Embryonic facial prominence (tissue), 1 donor: ENCODE results near the gene SIPA1L3.
"Not testable (repeated sequence)": the region's sequence is repeated elsewhere in the genome, so short reads cannot be mapped to it uniquely, and the experiment has no call there.

ENCODE experiments used
- DNase-seq: peaks from one replicate; pipeline ENCODE4 v3.0.0-alpha.2; 2016; ENCODE audit errors: extremely low spot score

The SIPA1L3 gene

DNA sequence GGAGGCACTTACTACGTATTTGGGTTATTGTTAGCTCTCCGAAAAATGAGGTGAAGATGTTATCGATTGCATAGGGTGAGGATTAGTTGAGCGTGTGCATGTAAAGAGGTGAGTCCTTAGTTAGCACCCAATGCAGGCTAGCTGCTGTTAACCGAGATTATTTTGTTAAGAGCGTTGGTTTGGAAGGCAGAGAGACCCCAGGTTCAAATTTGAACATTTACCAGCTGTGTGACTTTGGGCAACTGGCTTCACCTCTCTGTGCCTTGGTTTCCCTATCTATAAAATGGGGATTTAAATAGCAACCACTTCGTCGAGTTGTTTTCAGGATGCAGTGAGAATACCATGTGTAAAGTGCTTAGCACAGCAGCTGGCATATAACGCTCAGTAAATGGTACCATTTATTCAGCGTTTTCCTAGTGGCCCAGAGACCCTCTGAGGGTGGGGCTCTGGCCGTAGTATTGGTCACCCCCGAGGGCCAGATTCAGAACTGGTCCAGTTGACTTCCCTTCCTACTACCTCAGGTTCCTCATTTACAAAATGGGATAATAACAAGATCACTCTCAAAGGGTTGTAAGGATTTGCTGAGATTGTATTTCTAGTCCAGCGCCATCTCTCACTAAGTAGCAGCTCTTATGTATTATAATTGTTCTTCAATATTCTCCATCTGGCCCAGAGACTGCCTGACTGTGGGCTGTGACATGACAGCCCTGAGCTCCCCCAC, 887 bp downstream of the SIPA1L3 start:
- DNase-seq = no peak

DNA sequence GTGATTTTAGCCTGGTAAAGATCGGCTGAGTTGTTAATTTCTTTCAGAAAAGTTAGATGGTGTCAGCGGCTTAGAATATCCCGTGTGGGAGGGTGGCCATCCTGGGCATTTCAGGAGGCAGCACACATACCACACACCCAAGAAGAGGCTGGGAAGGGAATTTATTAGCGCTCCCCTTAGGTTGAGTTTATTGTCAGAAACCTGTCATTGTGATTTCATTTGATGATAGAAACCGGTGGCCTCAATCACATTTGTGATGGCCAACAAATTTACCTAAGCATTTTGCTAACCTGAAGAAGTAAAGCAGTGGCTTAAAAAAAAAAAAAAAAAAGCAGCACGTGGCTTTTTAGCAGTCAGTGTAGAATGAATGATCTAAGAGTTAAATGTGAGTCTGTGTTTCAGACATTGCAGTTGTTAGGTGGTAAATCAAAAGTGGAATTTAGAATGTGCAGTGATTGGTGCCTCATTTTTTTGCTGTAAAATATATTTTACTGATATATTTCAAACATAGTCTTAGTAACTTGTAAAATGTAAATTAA, 2.7 kb downstream of the SIPA1L3 start:
- DNase-seq = no peak

DNA sequence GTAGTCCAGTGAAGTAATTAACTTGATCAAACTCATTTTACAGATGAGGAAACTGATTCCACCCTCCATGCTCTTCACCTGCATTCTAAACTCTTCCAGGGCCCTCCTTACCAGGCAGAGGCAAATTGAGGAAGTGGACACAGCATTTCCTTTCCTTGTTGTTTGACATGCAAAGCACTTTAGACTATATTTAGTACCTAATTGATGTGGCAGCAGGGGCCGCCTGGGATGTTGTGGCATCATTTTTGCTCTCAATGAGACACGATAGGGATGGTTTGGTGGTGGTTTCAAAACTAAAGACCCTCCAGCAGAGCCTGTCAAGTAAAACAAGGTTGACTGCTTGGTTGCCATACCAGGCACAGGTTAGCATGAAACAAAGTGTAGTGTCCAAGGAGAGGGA, 7.9 kb downstream of the SIPA1L3 start:
- DNase-seq = no peak

DNA sequence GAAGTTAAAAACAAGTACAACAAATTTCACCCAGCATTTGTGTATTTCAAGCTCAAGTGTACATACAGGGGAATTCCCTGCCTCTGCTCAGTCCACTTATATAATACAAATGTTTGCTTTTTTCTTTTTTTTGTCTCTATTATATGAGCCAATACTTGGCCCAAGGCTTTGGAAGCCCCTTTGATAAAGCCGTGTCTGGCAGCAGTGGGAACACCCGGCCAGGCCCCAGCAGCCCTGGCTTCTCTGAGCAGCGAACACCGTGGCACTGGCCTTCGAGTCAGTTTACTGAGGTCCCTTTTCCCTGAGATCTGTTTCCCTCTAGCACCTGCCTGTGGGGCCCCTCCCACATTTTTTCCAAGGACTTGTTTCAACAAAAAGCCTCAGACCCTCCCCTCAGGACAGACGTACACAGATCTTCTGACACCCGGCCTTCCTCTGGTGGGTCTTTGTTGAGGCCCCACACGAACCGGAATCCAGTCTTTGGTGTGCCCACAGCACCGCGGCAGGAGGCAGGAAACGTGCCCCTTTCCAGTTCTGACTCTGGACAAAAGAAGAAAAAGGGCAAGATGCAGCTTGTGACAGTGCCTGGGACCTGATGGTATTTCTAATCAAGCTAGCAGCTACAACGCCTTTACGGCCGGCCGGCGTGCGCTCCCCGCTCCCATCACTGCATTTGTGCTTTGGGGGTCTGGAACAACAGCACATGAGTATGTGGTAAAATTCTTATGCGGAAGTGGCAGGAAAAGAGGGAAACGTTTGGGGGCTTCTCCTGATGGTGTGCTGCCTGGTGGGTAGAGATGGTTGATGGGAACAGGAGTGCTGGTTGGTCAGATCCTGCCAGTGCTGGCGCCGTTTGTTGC, 13.8 kb downstream of the SIPA1L3 start:
- DNase-seq = no peak

DNA sequence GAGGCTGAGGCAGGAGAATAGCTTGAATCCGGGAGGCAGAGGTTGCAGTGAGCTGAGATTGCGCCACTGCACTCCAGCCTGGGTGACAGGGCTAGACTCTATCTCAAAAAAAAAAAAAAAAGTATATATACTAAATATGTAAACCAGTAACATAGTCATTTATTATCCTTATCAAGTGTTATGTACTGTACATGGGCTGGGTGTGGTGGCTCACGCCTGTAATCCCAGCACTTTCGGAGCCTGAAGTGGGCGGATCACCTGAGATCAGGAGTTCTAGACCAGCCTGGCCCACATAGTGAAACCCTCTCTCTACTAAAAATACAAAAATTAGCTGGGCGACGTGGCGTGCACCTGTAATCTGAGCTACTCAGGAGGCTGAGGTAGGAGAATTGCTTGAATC, 17.6 kb downstream of the SIPA1L3 start:
- not testable (repeated sequence) for DNase-seq

DNA sequence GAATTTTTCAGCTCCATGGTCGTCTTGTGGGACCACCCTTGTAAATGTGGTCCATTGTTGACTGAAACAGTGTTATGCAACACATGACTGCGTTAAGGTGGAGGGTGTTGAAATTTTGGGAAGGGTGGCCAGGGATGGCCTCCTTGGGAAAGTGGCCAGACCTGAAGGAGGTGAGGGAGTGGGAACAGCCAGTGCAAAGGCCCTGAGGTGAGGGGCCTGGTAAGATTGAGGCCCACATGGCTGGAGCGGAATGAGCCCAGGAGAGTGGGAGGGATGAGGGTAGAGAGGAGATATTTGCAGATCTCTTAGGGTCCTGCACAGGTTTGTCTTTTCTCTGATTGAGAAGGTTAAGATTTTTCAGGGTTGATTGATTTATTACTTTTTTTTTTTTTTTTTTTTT, 18.2 kb downstream of the SIPA1L3 start:
- DNase-seq = no peak

DNA sequence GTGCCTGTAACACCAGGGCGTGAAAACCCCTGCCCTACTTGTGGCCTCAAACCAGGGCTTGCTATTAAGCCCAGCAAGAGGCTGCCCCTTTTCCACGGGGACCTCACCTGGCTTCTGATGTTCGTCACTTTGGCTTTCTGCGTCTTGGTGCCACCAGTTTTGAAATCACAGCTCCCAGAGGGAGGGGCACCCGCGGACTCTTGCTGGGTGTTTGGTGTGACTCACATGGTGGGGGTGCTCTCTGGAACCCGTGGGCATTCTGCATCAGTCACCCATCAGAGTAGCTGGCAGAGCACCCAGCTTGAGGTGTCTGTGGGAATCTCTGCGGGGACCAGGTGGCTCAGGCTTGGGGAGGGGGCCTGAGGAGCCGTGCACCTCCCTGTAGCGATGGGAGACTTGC, 19.2 kb downstream of the SIPA1L3 start:
- no peak for DNase-seq

DNA sequence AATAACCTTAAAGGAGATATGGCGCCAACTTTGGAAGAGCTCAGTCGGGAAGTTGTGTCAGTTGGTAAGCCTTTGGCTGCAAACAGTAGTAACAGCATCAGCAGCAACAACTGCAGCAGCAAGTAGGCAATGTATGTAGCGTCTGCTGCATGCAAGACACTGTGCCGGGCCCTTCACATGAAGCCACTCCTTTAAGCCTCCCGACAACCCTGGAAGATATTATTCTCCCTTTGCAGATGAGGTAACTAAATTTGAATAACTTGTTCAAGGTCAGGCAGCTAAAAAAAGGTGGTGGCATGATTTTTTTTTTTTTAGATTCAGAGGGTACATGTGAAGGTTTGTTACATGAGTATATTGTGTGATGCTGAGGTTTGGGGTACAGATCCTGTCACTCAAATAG, 19.7 kb downstream of the SIPA1L3 start:
- no peak for DNase-seq

DNA sequence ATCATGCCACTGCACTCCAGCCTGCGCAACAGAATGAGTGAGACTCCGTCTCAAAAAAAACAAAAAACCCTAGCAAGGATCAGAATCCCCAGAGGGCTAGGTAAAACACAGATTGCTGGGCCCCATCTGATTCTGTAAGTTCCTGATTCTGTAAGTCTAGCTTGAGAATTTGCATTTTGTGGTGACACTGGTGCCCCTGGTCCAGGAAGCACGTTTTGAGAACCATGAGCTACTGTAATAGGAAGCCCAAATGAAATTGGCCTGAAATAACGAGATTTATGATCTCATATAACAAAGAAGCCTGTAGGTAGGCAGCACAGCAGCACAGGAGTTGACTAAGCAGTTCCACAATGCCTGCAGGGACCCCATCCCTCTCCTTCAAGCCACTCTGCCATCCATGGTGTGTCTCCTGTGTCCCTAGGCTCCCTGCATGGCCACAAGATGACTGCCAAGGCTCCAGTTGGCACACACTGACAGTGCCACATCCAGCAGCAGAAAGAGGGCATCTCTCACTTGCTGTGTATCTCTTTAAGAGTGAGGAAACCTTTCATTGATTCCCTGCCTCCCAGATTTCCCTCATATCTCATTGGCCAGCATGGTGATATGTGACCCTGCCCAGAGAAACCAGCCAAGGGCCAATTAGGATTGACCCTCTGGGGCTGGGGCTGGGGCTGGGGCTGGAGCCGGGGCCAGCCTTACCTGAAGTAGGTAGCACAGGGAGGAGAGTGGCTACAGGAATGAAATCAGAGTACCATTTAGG, 21.7 kb downstream of the SIPA1L3 start:
- no peak for DNase-seq

DNA sequence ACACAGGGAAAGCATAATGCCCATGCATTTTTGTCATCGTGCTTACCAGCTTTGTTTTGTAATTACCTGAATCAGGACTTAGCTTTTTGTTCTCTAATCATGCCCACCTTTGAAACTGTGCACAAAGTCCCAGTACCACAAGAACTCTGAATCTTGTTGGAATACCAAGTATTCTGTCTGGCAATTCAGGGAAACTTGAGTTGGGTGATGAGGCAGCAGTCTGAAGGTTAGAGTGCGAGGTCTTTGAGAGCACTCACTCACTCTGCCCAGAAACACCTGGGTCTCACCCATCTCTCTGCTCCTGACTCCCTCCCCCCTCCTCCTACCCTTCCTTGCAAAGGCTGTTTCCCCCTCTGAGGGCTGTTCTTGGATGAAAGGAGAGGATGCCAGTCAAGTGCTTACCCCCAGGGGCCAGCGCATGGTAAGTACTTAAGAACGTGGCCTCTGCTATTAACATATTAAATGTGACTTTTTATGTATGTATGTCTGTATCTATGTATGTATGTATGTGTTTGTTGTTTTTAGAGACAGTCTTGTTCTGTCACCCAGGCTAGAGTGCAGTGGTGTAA, 22.4 kb downstream of the SIPA1L3 start:
- no peak for DNase-seq

DNA sequence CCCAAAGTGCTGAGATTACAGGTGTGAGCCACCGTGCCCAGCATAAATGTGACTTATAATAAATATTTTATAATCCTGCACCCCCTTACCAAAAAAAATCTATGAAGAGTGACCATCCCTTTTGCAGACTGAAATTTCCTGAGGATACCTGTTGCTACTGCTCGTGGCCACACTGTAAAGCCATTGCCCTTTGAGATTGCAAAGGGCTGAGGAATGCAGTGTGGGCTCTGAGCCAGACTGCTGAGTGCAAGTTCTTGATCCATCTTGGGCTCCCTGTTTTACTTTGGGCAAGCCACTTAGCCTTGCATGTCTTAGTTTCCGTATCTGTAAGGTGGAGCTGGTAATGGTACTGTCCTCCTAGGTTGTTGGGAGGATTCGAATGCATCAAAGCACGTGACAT, 23.4 kb downstream of the SIPA1L3 start:
- no peak for DNase-seq

DNA sequence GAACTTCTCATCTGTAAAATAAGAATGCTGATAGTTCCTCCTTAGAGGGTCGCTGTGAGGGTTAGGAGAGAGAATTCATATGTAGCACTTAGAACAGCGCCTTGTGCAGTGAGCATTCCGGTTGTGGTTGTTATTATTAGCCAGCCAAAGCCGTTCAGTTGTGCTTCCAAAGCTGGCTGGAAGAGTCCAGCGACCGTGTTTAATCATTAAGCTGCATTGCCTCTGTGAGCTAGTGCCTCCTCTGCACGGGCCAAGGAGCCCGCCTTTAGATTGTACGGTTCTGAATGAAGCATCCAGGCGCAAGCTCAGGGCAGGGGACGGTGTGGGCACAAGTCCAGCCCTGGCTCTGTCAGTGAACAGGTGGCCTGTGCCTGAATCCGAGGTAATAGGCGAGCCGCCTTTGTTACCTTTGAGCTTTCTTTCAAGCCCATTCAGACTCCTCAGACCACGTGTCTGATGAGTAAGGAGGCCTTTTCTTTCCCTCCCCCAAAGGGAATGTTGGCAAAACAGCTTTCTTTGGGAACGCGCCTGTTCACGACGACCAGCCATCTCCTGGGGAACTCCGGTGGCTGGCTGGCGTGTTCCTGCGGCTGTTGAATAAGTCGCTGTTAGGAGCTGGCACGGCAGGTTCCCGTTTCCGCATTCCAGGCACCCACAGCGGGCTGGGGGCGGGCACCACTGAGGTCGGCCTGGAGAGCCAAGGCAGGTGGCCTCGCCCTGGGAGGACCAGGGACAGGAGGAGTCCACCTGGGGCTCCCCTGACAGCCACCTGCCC, 25.1 kb downstream of the SIPA1L3 start:
- no peak for DNase-seq

DNA sequence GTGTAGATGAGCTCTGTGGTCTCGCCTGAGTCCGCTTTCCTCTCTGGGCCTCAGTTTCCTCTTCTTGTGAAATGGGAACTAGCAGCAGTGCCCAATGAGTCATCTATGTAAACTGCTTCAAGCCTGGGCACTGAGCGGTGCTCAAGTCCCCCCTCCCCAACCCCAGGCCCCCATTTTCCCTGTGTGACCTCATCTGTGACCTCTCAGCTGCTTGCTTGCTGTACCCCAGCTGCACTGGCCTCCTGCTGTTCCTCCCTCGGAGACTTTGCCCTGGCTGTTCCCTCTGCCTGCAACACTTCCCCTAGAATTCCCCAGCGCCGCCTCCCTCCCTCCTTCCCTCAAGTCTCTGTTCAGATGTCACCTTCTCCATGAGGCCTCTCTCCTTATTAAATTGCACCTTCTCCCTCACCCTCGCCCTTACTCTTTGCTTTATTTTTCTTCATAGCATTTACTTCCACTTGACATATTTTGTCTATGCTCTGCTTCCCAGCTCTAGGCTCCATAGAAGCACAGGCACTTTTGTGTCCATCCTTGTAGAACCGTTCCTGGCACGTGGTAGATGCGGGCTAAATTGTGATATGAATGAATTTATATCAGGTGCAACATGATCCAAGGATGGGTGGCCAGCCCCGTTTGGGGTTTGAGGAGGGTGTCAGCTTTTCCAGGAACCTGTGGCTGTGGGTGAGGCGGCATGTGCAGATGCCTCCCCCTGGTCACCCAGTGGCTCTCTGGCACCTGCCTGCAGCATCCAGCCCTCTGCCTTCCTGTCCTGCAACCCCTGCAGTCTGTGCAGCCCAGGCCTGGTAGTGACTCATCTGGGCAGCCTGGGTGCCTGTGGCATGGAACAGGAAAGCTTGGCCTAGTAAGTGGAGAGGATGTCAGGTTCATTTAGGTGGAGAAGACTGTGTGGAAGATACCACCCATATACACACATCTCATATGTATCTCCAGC, 26.3 kb downstream of the SIPA1L3 start:
- DNase-seq = no peak

DNA sequence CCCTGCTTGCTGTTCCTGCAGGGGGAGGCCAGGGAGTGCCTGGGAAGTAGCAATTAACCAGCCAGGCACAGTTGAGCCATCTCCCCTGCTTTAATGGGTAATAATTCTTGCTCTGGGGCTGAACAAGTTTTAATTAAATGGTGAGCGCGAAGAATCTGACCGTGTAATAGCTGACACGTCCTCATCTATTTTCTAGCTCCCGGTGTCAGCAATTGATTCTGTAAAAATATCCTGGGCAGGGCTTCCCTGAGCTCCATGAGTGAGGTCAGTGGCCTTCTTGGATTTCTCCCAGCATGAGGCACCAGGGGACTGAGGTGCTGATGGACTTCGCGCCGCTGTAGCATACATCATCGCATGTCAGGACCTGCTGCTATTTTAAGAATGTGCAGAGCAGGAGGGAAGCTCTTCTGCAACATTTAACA, 26.9 kb downstream of the SIPA1L3 start:
- DNase-seq = no peak

DNA sequence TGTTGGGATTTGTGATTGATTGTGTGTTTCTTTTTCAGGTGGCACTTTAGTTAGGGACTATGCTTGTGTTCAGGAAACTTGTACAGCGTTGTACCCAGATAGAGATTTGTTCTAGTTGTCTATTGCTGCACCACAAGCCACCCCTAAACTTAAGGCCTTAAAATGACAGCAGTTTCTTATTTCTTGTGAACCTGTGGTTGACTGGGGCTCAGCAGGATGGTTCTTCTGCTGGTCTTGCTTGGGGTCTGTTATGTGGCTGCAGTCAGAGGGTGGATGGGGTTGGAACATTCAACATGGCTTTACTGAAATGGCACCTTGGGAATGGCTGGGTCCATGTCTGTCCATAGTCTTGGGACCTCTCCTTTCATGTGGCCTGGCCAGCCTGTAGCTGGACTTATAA, 28.3 kb downstream of the SIPA1L3 start:
- DNase-seq = no peak

DNA sequence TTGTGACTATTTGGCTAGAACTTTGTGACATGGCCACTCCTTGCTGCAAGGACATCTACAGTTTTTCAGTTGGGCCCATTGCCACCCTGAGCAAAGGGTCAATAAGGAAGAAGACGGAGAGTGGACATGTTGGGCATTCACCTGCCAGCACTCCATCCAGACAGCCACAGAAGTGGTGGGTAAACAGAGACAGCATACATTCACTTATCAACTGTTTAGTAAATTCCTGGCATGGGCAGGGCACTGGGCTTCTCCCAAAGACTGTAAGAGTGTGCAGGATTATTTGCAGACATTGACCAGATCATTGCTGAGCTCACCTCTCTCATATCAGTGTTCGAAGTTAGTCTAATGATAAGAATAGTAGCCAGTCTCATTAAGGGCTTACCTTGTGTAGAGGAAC, 29.2 kb downstream of the SIPA1L3 start:
- no peak for DNase-seq

DNA sequence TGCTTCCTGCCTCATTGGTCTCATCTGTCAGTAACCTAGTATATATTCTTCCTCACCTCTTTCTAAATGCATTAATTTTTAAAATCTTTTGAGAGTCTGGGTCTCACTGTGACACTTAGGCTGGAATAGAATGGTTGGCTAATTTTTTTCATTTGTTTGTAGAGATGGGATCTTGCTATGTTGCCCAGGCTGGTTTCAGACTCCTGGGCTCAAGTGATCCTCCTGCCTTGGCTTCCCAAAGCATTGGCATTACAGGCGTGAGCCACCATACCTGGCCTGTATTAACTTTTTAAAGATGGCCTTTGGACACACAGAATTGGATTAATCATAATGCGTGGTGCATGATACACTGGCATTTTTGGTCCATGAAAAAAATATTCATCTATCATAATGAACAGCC, 29.9 kb downstream of the SIPA1L3 start:
- DNase-seq = no peak

DNA sequence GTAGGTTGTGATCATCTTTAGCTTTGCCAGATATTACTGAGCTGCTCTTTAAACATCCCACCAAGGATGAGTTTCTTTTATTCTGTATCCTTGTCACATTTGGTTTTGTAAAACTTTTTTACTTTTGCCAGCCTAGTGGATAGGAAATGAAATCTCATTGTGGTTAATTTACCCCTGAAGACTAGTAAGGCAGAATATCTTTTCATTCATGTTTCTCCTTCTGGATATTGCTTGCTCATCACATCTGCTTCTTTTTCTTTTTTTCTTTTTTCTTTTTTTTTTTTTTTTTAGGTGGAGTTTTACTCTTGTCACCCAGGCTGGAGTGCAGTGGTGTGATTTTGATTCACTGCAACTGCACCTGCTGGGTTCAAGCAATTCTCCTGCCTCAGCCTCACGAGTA, 31.3 kb downstream of the SIPA1L3 start:
- DNase-seq = no peak

DNA sequence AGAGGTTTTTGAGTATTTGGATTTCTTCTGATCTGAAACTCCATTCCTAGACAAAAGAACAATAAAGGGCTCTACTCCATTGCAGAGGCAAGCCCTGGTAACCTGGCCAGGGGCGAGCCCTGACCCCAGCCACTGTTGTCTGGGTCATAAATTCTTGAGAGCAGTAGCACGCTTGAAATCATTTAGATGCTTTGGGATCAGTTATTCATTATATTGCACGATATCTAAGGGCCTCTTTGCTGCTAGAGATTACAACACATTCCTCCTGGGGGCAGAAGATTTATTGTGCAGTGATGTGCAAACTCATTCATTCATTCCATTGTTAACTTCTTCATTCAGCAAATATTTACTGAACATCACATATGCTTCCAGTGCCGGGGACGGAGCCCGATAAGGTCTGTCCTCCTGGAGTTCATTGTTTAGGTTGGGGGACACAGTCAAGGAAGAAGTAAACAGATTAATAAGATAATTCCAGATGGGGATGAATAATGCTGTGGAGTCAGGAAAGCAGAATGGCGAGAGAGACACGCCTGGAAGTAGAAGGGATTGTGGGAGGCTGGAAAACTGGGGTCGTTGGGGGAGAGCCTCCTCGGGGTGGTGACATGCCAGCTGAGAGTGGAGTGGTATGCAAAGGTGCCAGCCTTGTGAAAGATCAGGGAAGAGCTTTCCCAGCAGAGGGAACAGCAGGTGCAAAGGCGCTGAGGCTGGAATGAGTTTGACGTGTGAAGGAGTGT, 34.9 kb downstream of the SIPA1L3 start:
- DNase-seq = no peak
